Putamen (tissue), 1 donor: ENCODE measurements around the gene POLR3G.

Experiments used
- DNase-seq: peaks from one replicate; pipeline ENCODE4 v3.0.0-alpha.2; 2016; ENCODE audit warnings: low spot score

POLR3G gene, protein sequence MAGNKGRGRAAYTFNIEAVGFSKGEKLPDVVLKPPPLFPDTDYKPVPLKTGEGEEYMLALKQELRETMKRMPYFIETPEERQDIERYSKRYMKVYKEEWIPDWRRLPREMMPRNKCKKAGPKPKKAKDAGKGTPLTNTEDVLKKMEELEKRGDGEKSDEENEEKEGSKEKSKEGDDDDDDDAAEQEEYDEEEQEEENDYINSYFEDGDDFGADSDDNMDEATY

DNA sequence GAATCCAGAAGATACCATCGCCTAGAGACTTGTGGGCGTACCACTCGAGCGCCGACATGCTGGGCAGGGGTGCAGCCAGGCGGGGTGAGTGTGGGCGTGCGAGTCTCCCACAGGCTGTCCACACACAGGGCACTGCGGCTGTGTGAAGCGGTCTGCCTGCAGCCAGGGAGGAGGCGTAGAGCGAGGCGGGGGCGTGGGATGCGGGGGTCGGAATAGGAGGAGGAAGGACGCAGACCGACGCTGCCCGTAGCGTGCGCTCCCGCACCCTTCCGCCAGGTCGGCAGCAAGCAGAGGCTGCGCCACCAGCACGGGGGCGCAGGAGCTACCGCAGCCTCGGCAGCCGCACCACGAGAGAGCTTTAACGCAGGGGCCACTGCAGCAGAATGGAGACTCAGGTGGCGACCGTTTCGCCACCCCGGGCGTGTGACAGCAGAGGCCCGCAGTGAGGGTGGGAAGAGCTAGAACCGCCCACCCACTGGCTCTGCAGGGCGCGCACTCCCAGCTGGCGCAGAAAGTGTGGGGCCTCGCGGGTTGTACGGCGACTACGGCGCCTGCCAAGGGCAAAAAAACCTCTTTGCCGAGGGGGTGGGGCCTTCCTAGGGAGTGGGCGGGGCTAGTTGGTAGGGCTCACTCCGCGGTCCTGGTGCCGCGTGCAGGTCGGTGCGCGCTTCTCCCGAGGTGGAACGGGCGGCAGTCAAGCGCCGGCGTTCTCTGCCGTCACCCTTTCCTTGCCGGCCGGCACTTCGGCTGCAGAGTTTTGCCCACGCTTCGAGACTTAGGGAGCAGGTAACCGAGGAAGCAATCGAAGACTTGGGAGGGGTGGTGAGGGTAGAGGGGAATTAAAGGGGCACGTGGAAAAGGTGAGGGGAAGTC, at the start of gene POLR3G, which contains the start of gene MBLAC2:
Gene POLR3G, plus strand, starts transcription at position 630 of the 873 bp plus-strand sequence. CDS start 10,704 bp downstream, outside the sequence.
Gene MBLAC2, minus strand, starts transcription at position 537 of the 873 bp plus-strand sequence. Its CDS starts 479 bp downstream, at position 58.
- DNase-seq: peak; percentile 91

DNA sequence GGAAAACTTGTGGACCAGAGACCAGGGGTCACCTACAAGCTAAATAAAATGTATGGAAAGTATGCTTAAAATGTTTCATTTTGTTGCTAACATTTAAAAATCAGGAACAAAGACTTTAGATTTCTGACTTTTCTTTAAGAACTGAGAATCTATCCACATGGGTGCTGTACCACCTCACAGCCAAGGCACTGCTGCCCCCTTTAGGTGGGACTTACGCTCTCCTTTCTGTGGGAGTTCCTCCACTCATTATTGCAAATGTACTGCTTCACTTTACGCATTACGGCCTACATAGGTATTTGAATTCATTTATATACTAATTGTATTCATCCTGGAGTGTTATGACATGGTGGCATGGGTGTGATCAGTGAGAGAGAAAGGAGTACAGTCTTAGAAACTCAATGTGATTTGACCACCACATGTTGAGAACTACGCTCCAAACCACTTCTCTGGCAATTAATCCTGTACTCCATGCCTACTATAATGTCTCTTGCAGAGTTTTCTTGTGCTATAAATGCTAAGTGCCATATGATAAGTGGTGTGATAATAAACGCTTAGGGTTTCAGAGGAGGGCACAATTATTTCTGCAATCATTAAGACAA, 40.4 kb upstream of the POLR3G start:
- peak; percentile 27 for DNase-seq

DNA sequence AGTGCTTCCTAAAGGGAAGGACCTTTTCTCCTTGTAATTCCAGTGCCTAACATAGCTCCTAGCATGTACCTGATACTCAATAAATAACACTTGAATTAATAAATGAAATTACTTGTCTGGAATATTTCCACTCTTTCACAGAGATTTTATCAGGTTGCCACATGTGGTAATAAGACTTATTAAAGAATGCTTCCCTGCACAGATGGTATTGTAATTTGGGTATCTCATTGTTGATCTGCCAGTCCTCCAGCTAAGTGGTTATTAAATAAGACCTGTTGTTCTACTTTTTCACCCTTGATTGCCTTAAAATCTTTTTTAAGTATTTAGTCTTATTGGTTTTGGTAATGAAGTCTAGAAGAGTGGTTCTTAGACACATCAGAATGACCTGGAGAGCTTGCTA, 37.0 kb upstream of the POLR3G start:
- DNase-seq: no peak

DNA sequence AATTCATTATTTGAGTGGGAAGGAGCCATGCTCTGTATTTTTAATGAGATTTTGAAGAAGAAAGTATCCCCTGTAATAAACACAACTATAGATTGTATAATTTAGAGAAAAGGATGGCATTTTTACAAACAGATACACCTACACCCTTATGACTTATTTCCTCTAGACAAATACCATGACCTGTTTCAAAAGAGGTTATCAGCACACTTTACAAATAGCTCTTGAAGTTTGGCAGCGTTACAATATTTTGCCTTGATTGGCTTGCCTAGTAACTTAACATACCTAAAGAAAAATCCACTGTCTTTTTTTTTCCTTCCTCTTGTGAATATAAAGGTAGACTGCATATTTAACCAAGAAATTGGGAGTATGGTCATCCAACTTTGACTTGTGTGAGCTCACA, 36.6 kb upstream of the POLR3G start:
- no peak for DNase-seq

DNA sequence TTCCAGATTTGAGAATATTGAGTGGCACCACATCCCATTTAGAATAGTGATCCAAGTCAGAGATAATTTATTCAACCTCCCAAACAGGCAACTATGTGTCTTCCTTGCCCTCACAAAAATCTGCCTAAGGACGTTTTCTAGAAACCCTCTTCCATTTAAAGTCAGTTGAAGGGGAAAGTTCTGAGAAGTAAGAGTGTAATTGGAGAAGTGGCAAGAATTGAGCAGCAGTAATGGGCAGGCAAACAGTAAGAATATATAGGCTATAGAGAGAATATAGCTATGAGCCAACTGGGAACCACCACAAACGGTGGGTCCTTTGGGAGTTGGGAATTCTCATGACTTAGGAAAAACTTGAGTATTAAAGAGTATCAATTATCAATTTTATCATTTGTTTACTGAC, 34.0 kb upstream of the POLR3G start:
- no peak for DNase-seq

DNA sequence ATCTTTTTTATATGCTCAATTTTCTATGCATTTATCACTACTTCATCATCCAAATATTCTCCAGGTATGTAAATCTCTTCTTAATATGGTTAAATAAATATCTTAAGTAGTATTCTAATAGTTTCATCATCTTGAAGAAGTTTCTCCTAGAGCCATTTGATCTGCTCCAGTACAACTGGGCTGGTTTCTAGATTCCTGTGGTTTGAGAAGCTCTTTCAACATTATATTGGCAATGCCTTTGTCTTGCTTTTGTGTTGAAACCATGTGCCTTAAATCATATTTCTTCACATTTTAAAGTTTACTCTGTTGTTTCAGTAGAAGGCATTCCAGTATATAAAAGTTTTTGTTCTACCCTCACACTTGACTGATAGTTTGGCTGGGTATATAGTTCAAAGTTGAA, 27.7 kb upstream of the POLR3G start:
- DNase-seq: no peak

DNA sequence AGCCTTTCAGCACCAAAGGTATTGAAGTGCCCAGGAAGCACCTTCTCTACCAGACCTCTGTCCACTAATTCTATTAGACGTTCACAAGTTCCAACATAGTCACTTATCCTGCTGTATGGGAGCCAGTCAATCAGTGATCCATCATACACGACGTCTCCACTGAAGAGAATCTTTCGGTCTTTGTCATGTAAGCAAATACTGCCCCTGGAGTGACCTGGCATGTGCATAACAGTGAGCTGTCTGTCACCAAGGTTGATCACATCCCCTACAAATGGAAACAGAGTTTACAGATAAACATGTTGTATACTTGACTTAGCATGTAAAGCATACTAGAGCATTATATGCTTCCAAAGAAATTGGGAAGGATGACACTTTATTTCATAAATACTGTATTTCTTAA, 13.4 kb upstream of the POLR3G start:
- DNase-seq: no peak

DNA sequence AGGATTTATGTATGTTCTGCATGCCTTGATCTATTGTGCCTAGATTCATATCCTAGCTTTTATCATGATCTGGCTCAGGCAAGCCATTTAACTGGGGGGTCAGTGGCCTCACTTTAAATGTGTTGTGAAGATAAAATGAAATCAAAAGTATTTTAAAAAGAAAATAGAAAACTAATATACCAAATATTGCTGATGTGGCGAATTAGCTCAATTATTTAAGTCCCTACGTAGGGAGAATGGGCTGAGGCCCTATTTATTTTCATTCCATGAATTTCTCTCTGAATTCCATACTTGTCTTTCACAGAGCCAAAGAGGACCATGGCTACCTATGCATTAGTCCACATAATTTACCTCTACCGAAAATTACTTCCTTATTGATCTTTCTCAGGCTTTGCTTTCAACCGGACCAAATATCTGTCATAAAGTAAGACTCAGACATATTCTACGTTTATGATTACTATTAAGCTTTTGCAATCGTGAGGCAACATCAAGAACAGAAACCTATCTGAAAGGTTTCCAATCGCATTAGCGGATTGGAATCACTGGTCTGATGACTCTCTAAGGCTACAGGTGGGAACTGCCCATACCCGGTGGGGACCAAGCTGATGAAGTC, 1.8 kb upstream of the POLR3G start:
- DNase-seq: no peak

DNA sequence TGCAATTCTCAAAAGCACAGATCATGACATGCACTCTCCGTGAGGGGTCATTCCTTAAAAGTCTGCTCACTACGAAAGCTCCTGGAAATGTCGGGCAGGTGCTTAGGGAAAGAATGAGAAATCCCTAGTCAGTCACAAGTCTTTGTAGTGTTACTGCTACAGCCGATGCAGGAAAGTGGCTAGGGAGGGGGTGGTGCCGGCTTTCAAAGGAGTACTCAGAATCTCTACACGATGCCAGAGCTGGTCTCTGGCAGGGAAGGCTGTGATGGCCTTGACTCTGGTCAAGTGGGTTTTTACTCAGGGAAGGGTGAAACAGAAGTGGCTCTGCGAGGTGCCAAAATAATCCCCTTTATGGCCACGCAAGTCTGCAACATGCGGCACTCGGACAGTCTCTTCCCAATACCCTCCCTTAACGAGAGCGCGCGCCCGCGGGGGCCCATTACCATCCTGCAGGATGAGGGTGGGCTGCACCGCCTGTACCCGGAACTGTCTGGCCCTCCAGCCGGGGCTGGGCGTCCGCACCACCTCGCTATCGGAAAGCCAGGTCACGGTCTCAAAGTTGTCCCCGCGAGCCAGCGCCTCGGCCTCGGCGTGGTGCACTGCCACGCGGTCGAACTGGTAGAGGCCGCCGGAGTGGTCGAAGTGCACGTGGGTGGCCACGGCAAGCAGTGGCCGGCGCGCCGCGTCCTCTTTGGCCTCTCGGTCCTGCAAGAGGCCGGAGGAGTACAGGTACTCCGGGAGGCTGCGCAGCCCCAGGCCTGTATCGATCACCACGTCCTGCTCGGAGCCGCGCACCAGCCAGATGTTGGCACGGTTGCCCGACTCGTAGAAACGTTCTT, 1.0 kb upstream of the POLR3G start:
- peak; percentile 34 for DNase-seq

DNA sequence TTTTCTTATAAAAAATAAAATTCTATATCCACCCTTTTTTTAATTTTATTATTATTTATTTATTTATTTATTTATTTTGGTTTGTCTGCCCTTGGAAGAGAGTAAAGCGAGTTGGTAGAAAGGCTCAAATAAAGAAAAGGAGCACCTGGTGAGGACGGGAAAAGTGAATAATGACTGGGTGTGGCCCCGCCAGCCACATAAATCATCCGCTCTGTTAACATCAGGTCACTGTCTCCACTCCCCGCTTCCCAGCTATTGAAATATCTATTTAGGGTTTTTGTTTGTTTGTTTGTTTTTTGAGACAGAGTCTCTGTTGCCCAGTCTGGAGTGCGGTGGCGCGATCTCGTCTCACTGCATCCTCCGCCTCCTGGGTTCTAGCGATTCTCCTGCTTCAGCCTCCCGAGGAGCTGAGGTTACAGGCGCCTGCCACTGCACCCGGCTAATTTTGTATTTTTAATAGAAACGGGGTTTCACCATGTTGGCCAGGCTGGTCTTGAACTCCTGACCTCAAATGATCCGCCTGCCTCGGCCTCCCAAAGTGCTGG, 844 bp downstream of the POLR3G start:
- no peak for DNase-seq

DNA sequence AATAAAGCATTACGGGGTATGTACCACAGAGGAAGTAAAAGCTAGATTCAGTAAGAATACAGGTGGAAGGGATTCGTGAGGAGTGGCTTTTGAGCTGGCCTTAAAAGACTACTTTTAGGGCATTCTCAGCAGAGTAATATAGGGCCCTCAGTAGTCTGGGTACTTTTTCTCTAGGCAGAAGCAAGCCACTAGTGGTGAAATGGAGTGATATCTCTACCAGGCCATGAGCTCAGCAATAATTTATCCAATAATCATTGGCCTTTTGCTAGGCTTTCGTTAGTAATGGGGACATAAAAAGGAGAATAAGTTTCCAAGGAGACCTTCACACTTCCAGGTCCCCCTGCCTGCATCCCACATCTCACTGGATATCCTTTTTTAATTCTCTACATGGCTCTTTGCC, 1.7 kb downstream of the POLR3G start:
- DNase-seq: no peak

DNA sequence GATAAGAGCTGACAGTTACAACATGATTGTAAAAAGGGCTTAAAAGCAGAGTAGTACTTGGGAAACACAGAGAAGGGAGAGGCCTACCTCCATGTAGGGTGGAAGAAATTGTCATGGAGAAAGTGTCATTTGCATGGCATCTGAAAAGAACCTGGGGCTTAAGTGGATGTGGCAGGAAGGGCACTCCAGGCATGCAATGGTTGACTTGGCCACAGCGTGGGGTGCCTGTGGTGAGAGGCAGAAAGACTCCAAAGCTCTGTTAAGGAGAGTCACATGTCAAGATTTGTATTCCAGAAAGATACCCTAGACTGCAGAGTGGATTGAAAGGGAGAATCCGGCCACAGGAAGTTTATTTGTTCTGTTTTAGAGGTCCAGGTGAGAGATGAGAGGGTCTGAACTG, 2.4 kb downstream of the POLR3G start:
- no peak for DNase-seq

DNA sequence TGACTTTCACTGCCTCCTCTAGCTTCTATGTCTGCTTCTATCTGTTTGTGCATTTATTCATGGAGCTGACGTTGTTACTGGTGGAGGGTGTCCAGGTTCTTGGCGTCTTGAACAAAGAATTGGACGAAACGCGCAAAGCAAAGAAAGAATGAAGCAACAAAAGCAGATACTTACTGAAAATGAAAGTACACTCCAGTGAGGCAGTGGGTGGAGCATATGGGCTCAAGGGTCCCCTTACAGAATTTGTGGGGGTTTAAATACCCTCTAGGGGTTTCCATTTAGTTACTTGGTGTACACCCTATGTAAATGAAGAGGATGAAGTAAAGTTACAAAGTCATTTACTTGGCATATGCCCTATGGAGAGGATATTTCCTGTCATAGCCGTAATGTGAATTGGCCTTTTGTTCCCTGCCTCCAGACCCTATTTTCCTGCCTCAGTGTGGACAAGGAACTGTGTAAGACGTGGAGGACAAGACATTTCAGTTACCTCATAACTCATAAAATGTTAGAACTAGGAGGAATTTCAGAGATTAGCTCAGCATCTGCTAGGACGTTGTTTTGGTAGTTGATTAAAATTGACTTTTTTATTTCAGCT, 3.1 kb downstream of the POLR3G start:
- DNase-seq: no peak

DNA sequence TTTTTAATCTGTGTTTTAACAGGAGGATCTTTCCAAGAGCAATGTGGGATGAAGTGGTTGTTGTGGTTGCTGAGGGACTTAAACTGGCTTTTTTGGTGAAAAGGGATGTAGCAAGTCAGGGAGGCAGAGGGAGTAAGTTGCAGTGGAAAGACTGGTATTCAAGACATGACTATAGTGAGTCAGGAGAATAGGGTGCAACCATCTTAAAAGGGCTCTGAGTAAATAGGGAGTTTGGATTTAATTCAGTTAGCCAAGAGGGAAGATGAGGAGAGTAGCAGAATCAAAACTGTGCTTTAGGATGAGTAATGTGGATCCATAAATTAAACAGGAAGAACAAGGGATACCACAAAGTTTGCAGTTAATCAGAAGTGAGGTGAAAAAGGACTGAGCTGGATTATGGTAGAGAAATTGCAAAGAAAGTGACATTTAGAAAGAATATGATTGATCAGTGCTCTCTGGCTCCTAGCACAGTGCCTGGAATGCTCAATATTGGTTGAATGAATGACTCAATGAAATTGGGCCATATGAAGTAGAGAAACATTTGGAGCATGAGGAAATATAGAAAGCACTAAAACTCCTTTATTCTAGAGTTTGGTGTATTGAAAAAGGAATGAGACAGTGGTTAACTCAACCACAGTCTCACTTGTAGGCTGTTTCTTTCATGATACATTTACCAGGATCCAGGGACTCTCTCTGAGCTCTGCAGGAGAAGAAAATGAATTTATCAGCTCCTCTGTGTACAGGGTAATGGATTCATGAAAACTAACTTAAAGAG, 5.1 kb downstream of the POLR3G start:
- no peak for DNase-seq

DNA sequence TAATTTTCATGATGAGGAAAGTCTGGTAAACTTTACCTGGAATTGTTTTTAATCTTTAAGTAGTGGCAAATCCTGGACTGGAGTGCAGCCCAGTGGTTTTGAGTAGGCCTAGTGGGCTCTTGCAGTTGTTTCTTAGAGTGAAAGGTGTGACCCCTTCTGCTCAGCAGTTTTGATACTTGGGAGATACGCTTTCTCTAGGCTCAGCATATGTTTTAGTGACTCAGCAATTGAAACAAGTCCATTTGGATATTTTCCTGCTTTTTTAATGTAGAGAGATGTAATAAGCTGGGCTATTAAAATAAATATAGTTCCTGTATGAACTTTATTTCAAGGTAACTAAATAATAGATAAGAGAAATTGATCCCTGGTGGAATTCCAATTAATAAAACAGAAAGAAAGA, 6.0 kb downstream of the POLR3G start:
- DNase-seq: no peak

DNA sequence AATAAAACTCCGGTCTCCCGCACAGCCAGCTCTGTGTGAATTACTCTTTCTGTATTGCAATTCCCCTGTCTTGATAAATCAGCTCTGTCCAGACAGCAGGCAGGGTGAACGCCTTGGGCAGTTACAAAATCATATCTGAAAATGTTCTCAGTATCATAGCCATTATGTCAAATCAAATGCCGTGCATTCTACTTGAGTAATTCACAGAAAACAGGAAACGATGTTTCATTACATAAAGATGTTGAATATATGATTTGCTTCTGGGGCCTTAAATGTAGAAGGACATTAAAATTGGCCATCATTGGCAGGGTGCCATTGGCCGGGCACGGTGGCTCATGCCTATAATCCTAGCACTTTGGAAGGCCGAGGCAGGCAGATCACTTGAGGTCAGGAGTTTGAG, 8.5 kb downstream of the POLR3G start:
- DNase-seq: no peak

DNA sequence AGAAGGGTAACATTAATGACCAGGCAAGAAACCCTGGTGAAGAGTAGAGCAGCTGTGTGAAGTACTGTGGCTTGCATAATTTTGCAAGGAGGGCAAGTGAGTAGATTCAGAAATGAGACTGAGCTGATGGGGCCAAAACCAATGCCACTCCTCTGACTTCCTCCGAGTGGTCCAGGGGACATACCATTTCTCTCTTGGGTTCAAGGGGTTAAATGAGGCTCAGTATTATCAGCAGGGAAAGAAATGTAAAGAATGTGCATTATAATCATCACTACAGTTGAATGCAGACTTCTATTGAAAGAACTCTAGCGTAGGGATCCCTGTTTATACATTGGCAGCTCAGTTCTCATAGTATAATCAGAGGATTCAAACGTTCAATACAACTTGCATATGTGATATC, 9.9 kb downstream of the POLR3G start:
- DNase-seq: no peak

DNA sequence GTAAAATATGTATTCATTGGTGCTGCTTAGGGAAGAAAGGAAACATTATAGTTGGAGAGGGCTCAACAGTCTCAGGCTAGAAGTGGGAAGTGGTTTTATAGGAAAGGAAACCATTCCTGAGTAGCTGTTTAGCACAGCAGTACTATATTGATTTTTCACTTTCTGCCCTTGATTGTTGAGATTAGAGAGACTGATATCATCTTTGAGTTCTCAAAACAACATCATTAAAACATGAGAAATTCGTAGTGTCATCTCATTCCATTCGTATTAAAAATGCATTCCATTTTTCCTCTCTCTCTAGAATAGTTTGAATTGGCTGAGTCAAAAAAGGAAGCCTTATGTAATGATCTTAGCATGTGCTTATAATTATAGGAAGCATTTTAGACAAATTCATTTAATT, 14.1 kb downstream of the POLR3G start:
- DNase-seq: no peak

DNA sequence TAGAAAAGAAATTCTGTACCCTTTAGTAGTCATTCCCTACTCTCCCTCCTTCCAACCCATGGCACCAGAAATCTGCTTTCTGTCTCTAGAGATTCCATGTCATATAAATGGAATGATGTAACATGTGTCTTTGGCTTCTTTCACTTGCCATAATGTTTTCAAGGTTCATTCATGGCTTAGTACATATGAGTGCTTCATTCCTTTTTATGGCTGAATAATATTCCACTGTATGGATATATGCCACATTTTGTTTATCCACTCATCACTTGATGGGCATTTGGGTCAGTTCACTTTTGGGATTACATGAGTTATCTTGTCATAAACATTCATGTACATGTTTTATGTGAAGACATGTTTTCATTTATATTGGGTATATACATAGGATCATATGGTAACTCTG, 19.4 kb downstream of the POLR3G start:
- no peak for DNase-seq

DNA sequence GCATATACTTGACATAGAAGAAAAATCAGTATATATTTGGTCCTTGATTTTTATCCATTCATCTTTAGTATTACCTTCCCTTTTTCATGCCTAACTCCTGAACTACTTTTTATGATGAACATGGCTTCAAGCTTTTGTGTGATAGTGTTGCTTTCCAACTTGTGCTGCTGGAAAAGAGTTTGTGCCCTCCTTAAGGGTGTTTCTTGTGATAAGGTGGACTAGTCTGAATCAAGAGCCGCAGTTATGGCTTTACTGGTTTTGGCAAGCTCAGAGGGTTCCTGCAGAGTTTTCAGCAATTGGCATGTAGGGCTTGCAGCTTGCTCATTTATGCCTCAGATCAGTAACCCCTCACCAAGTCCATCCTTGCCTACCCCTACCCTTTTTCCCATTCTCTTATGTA, 20.5 kb downstream of the POLR3G start:
- DNase-seq: no peak
